DOHH2 (cell line): ENCODE data around the gene PILRA.

Source experiments
- EZH2phosphoT487 ChIP-seq: fragments of 200-600 bp; sonication (generic); IDR thresholded peaks from 2 replicates; pipeline ENCODE4 v1.6.1; 2017; ENCODE audit warnings: borderline replicate concordance, mild to moderate bottlenecking, antibody characterized with exemption, low read length, moderate library complexity, mixed read lengths
- TF ChIP-seq, protein P1 (sequence below): fragments of 200-600 bp; sonication (generic); IDR thresholded peaks from one replicate; pipeline ENCODE4 v1.5.1; 2014; ENCODE audit warnings: antibody characterized with exemption, mild to moderate bottlenecking, low read depth, low read length; ENCODE audit not compliant: poor library complexity, severe bottlenecking

DNA sequence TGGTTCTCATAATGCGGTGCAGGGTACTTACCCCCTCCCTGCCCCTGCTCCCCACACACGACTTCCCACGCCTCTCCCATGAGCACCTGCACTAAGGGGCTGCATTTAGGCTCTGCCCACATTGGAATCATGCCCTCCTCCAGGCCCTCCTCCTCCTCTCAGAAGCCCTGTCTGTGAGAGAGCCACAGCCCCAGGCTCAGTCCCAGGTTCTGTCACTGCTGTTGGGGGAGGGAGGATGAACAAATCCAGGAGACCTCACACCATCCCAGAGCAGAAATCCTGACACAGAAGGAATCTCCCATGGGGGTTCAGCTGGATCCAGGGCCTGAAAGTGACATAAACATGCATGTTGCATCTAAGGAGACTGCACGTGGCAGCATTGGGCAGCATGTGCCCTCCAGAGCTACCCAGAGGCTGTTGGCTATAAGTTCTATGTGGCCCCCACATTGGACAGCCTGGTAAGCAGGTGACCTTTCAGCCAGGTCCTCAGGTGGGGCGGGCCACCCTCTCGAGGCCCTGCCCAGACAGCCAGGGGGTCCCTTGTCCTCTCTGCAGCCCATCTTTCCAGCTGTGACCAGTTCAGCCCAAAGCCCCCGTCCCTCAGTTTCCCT, 1.6 kb upstream of the PILRA start:
- TF ChIP-seq, protein P1, sequence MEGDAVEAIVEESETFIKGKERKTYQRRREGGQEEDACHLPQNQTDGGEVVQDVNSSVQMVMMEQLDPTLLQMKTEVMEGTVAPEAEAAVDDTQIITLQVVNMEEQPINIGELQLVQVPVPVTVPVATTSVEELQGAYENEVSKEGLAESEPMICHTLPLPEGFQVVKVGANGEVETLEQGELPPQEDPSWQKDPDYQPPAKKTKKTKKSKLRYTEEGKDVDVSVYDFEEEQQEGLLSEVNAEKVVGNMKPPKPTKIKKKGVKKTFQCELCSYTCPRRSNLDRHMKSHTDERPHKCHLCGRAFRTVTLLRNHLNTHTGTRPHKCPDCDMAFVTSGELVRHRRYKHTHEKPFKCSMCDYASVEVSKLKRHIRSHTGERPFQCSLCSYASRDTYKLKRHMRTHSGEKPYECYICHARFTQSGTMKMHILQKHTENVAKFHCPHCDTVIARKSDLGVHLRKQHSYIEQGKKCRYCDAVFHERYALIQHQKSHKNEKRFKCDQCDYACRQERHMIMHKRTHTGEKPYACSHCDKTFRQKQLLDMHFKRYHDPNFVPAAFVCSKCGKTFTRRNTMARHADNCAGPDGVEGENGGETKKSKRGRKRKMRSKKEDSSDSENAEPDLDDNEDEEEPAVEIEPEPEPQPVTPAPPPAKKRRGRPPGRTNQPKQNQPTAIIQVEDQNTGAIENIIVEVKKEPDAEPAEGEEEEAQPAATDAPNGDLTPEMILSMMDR = no peak
- TF ChIP-seq EZH2phosphoT487 = no peak
